ENCODE results near the gene TAF4.

Gene TAF4

DNA sequence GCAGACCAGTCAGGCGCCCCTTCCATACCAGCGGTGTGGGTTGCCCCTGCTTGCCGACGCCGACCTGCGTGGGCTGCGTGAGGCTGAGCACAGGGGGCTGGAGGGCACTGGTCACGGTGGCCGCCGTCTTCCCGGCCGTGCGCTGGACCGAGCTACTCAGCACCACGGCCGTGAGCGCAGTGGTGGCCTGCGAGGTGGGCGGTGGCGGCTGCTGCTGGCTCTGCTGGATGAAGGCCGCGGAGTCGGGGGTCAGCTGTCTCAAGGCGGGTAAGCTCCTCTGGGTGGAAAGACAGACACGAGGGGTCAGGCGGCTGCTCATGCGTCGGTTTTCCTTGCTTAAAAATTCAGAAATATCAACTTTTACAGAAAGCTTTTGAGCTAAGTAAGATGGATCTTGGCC, 59.2 kb downstream of the TAF4 start:
- no peaks in the 10 kb centered on the region for H3K9me3 Mint-ChIP-seq
- no peak overlapping the region for H3K27ac Mint-ChIP-seq
- H3K4me3 Mint-ChIP-seq, result no peak overlapping the region
- H3K36me3 Mint-ChIP-seq (ENCODE audit: low read depth), result peaks cover 30% of the 10 kb centered on the region
- no peaks in the 10 kb centered on the region for H3K27me3 Mint-ChIP-seq (ENCODE audit: low read depth)
- H3K4me1 Mint-ChIP-seq (ENCODE audit: low read depth), result peaks cover 6% of the 10 kb centered on the region

DNA sequence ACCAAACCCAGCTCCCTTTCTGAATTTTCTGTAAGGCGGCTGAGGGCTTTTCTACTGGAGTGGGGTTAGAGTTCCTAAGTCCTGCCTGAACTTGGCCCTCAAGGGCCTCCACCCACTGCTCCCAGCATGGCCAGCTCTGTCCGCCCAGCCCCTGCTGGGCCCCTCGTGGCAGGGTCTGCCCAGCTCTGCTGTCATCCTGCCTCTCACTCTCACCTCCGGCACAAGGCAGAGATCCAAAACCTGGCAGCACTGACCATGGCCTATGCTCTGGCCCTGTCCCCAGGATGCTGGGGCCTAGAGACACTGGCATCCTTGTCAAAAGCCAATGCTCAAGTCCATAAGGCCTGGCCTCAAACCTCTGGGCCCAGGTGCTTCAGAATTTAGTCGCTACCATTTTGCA, 61.1 kb downstream of the TAF4 start:
- peaks cover 33% of the 10 kb centered on the region for H3K36me3 Mint-ChIP-seq (ENCODE audit: low read depth)
- no peaks in the 10 kb centered on the region for H3K27me3 Mint-ChIP-seq (ENCODE audit: low read depth)
- H3K9me3 Mint-ChIP-seq, result no peaks in the 10 kb centered on the region
- no peaks in the 10 kb centered on the region for H3K4me1 Mint-ChIP-seq (ENCODE audit: low read depth)
- no peak overlapping the region for H3K27ac Mint-ChIP-seq
- H3K4me3 Mint-ChIP-seq, result no peak overlapping the region

DNA sequence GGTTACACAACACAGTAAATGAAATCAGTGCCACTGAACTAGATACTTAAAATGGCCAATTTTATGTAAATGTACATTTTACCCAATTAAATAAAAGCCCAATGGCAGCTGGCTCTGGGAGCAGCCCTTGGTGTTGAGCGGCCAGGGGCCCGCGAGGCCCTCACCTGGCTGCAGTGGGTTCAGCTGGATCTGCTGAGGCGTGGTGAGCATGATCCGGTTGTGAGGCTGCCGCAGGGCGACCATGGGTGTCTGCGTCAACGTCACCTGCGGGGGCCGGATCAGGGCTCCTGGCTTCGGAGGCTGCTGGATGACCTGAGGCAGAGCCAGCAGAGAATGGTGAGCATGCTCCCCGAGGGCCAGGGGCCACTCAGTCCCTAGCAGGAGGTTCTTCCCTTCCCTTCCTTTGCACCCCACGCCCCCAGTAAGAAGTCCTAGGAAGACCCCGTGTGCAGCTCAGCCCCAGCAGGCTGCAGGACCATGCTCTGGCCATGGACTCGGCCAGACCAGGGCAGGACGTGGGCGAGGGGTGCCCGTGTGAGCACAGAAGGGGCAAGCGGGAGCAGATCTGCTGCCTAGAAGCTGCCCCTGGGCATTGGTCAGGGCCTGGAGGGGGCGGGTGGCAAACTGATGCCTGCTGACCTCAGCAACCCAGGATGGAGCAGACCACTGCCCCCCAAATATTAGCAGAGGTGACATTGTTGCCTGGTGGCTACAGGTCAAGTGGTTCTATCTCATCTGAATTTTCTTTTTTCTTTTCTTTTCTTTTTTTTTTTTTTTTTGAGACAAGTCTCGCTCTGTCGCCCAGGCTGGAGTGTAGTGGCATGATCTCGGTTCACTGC, 61.9 kb downstream of the TAF4 start:
- no peak overlapping the region for H3K4me3 Mint-ChIP-seq
- no peaks in the 10 kb centered on the region for H3K4me1 Mint-ChIP-seq (ENCODE audit: low read depth)
- no peaks in the 10 kb centered on the region for H3K27me3 Mint-ChIP-seq (ENCODE audit: low read depth)
- peaks cover 35% of the 10 kb centered on the region for H3K36me3 Mint-ChIP-seq (ENCODE audit: low read depth)
- H3K27ac Mint-ChIP-seq, result no peak overlapping the region
- H3K9me3 Mint-ChIP-seq, result no peaks in the 10 kb centered on the region

DNA sequence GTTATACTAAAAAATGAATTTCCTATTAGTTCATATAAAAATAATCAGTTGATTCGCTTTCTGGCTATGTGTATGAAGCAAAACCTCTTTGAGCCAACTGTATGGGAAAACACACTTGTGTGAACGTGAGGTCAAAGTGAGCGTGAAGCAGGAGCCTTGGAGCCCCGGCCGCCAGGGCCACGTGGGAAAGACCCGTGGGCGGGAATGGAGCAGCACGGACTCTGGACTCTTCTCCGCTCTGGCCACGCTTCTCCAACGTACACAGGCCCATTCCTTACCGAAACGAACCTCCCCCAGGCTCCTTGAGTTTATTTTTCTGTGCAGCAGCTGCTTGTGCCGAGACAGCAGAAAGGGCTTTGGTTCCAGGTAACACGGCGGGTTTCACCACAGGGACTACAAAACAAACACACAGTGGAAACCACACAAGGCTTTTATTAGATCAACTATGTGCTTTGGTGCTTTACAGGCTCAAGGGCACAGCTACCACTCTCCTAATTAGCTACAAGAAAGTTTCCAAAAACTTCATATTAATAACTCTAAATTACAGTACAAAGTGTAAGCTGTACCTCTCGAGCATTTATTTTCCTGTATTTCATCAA, 62.7 kb downstream of the TAF4 start:
- H3K4me3 Mint-ChIP-seq, result no peak overlapping the region
- no peak overlapping the region for H3K27ac Mint-ChIP-seq
- H3K27me3 Mint-ChIP-seq (ENCODE audit: low read depth), result no peaks in the 10 kb centered on the region
- H3K4me1 Mint-ChIP-seq (ENCODE audit: low read depth), result no peaks in the 10 kb centered on the region
- no peaks in the 10 kb centered on the region for H3K9me3 Mint-ChIP-seq
- peaks cover 34% of the 10 kb centered on the region for H3K36me3 Mint-ChIP-seq (ENCODE audit: low read depth)

DNA sequence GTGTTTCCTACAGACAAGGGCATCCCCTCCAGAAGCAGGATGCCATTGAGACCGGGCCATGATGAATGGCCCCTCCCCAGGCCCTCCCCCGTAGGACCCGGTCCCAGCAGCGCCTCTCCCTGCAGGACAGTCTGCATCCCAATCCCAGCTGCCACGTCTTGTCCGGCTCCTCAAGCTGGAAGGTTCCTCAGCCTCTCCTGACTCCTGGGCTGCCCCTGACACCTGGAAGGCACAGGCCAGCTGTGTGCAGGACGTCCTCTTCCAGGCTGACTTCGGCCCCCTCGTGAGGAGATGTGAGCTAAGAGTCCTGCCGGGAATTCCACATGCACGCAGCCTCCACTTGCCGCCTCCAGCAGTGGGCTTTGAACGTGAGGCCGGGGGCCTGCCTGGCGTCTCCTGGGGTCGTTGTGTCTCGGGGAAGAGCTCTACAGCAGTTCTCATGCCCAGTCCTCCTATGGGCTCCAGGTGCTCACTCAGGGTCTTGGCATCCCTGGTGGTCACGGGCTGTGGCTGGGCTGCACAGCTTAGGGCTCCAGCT, 64.4 kb downstream of the TAF4 start:
- Mint-ChIP-seq H3K27ac (no peak overlapping the region), H3K4me3 (no peak overlapping the region), H3K36me3 (ENCODE audit: low read depth) (peaks cover 42% of the 10 kb centered on the region), H3K27me3 (ENCODE audit: low read depth) (no peaks in the 10 kb centered on the region), H3K9me3 (no peaks in the 10 kb centered on the region), H3K4me1 (ENCODE audit: low read depth) (no peaks in the 10 kb centered on the region)

DNA sequence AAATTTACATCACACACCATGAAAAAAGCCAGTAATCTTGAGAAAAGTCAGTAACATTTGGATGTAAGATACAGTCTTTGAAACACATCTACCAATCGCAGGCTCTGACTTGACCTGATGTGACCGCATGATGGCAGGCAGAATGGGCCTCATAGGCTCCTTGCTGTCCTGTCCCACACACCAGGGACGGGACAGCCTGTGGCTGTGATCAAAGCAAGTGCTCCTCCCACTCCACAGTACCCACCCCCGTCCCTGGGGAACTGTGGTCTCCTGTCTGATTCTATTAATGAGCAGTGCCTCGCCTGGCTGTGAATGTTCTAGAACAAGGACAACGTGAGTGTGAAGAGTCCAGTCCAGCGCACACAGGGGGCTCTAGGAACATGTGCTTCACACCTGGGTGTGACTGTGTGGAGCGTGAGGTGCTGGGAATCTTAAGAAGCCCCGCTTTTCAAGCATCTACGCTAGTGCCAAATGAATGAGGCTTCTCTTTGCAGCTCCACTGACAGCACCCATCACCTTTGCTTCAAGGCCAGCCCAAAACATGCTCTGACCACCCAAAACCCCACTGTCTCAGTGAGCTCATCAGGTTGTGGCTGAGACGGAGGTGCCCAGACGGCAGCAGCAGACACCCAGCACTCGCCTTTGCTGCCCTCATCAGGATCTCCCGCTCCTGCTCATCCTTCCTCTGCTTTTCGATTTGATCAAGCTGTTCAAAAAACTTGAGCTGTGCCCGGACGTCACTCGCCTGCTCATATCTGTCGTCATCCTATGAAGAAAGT, 67.1 kb downstream of the TAF4 start:
- no peak overlapping the region for H3K4me3 Mint-ChIP-seq
- peaks cover 3% of the 10 kb centered on the region for H3K4me1 Mint-ChIP-seq (ENCODE audit: low read depth)
- H3K27me3 Mint-ChIP-seq (ENCODE audit: low read depth), result no peaks in the 10 kb centered on the region
- H3K27ac Mint-ChIP-seq, result no peak overlapping the region
- peaks cover 53% of the 10 kb centered on the region for H3K36me3 Mint-ChIP-seq (ENCODE audit: low read depth)
- peaks cover 3% of the 10 kb centered on the region for H3K9me3 Mint-ChIP-seq

DNA sequence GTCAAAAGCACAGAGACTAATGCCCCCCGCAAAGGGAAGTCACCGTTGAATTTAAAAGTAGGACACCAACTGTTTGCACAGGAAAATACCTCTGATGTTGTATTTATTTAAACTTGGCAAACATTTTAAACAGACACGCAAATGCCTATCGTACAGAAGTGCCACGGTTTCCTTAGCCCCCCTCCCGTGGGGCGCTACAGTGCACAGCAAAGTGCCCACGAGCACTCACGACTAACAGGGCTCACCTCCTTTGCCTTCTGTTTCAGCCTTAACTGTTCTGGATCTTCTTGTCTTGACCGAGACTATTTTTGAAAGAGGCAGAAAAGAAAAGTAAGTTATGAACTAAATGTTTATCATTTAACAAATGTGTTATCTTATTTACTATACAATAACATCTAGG, 67.8 kb downstream of the TAF4 start:
- H3K4me1 Mint-ChIP-seq (ENCODE audit: low read depth), result peaks cover 3% of the 10 kb centered on the region
- H3K27ac Mint-ChIP-seq, result no peak overlapping the region
- no peak overlapping the region for H3K4me3 Mint-ChIP-seq
- H3K9me3 Mint-ChIP-seq, result peaks cover 7% of the 10 kb centered on the region
- peaks cover 57% of the 10 kb centered on the region for H3K36me3 Mint-ChIP-seq (ENCODE audit: low read depth)
- H3K27me3 Mint-ChIP-seq (ENCODE audit: low read depth), result no peaks in the 10 kb centered on the region

DNA sequence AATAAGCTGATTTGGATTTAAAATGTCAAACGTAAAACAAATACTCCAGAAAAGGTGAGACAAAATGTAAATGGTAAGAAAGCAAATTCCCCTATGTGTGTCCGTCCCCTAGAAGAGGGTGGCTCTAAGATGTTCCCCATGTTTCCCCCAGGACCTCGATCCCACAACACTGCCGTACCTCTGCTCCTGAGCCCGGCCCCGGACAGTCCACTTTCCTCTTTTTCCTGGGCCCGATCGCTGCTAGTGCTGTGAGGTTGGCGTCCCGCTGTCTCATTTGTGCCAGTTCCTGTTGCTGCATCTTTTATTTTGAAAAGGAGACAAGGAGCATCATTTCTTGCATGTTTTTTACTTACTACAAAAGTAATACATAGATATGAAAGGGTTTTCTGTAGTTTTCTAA, 68.3 kb downstream of the TAF4 start:
- Mint-ChIP-seq H3K4me3 (no peak overlapping the region), H3K9me3 (peaks cover 12% of the 10 kb centered on the region), H3K4me1 (ENCODE audit: low read depth) (peaks cover 3% of the 10 kb centered on the region), H3K27ac (no peak overlapping the region), H3K27me3 (ENCODE audit: low read depth) (no peaks in the 10 kb centered on the region), H3K36me3 (ENCODE audit: low read depth) (peaks cover 62% of the 10 kb centered on the region)

DNA sequence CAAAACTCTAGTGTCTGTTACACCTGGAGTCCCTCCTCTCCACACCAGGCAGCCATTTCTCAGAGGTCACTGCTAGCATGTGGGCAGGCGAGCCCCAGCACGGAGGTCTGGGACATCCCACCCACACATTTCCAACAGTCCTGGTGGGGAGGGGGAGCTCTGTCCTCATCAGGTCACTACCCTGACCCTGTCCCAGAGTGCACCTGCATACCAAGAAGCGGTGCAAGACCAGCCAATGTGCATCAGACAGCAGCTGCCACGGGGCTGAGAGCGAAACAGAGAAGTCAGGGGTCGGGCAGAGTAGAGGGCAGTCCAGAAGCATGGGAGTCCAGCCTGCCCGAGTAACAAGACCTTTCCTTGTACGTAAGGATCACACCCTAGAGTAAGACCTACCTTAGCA, 71.1 kb downstream of the TAF4 start:
- Mint-ChIP-seq H3K9me3 (peaks cover 28% of the 10 kb centered on the region), H3K4me3 (no peak overlapping the region), H3K36me3 (ENCODE audit: low read depth) (peaks cover 74% of the 10 kb centered on the region), H3K27me3 (ENCODE audit: low read depth) (no peaks in the 10 kb centered on the region), H3K4me1 (ENCODE audit: low read depth) (peaks cover 3% of the 10 kb centered on the region), H3K27ac (no peak overlapping the region)

DNA sequence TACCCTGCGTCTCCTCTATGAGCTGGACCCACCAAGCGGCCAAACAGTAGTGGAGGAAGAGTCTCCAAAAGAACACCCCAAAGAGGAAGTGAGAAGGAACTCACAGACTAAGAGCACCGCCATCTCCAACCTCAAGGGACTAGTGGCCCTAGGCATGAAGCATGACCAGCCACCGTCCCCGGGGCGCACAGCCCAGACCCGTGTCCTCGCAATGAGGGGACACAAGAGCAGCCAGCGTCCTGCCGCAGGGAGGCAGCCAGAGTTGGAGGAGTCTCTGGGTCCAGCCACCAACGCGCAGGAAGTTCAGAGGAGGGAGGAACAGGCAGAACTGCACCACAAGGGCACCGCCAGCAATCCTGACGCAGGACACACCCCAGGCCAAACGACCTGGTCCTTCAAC, 72.6 kb downstream of the TAF4 start:
- Mint-ChIP-seq H3K27ac (no peak overlapping the region), H3K9me3 (peaks cover 28% of the 10 kb centered on the region), H3K4me3 (no peak overlapping the region), H3K4me1 (ENCODE audit: low read depth) (peaks cover 3% of the 10 kb centered on the region), H3K36me3 (ENCODE audit: low read depth) (peaks cover 76% of the 10 kb centered on the region), H3K27me3 (ENCODE audit: low read depth) (no peaks in the 10 kb centered on the region)

DNA sequence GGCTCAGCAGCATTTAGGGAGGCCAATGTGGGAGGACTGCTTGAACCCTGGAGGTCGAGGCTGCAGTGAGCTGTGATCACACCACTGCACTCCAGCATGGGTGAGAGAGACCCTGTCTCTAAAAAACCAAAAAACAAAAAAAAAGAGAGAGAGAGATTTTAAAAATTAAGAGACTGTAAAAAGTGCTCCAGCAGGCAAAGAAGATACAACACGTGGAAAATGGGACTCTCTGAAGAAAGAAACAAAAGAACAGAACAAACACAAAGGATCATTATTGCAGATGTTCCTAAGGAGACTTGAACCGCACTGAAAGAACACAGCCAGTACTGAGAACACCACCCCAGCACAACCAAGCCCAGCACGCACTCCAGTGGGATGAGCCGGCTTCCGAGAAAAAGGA, 74.2 kb downstream of the TAF4 start:
- Mint-ChIP-seq H3K27ac (no peak overlapping the region), H3K4me3 (no peak overlapping the region), H3K36me3 (ENCODE audit: low read depth) (peaks cover 80% of the 10 kb centered on the region), H3K4me1 (ENCODE audit: low read depth) (peaks cover 3% of the 10 kb centered on the region), H3K9me3 (peaks cover 39% of the 10 kb centered on the region), H3K27me3 (ENCODE audit: low read depth) (no peaks in the 10 kb centered on the region)

DNA sequence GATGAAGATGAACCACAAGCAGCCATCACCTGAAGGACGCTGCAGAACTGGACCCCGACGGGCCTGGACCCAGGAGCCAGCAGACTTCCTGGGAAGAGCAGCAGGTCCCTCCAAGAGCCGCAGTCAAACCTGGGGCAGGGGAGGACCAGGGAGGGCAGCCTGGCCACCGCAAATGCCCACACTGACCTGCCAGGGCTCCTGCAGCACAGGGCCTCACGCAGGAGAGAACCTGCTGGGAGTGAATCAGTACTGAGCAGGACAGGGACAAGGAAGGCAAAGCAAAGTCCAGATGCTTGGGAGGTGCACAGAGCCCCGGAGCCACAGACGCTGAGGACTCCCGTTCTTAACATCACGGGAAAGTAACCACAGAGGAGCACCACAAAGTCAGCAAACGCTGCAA, 75.2 kb downstream of the TAF4 start:
- Mint-ChIP-seq H3K4me3 (no peak overlapping the region), H3K9me3 (peaks cover 39% of the 10 kb centered on the region), H3K4me1 (ENCODE audit: low read depth) (peaks cover 3% of the 10 kb centered on the region), H3K27ac (no peak overlapping the region), H3K27me3 (ENCODE audit: low read depth) (no peaks in the 10 kb centered on the region), H3K36me3 (ENCODE audit: low read depth) (peaks cover 79% of the 10 kb centered on the region)

DNA sequence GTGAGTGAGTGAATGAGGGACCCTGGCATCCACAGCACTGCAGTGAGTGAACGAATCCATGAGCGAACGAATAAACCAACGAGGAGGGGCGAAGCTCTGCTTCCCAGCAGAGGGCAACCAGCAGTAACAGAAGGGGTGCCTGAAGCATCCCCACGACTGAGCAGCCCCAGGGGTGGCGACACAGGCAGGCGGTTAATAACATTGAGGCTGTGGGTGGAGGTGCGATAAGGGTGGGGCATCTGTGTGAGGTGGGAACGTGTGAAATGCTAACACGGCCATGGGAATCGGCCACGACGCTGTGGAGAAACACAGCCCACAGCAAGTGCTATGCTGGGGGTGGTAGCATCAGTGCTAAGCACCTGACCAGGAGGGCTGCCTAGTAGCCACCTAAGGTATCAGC, 75.9 kb downstream of the TAF4 start:
- H3K4me1 Mint-ChIP-seq (ENCODE audit: low read depth), result peaks cover 3% of the 10 kb centered on the region
- no peak overlapping the region for H3K27ac Mint-ChIP-seq
- no peak overlapping the region for H3K4me3 Mint-ChIP-seq
- peaks cover 74% of the 10 kb centered on the region for H3K36me3 Mint-ChIP-seq (ENCODE audit: low read depth)
- H3K9me3 Mint-ChIP-seq, result peaks cover 39% of the 10 kb centered on the region
- H3K27me3 Mint-ChIP-seq (ENCODE audit: low read depth), result no peaks in the 10 kb centered on the region

DNA sequence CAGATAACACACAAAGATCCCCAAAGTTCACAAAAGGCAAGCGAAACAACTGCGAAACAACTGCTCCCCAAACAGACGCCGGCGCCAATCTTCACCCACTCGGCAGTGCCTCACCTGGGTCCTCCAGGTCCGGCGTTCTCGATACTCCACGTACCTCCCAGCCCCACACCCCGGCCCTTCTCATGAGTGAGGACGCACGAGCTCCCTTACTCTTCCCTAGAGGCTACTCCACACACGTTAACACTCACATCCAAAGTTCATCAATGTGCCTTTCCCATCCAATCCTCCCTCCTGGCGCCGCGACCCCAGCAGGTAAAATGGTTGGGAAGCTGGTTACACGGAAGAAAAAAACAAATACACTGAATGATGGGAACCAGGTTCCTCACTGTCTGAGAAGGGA, 77.0 kb downstream of the TAF4 start:
- H3K27ac Mint-ChIP-seq, result no peak overlapping the region
- H3K36me3 Mint-ChIP-seq (ENCODE audit: low read depth), result peaks cover 74% of the 10 kb centered on the region
- no peak overlapping the region for H3K4me3 Mint-ChIP-seq
- peaks cover 42% of the 10 kb centered on the region for H3K9me3 Mint-ChIP-seq
- H3K27me3 Mint-ChIP-seq (ENCODE audit: low read depth), result no peaks in the 10 kb centered on the region
- no peaks in the 10 kb centered on the region for H3K4me1 Mint-ChIP-seq (ENCODE audit: low read depth)
